Head of caudate nucleus (tissue), 42 donors: Measurements from ENCODE around the gene ARHGAP18.

Source experiments
- DNase-seq, 42 donors: peaks; one replicate each; pipeline versions ENCODE4 v3.0.0 to v3.0.0-alpha.2; 2020 to 2021; ENCODE audit warnings: mixed read lengths in 7 of 42
- intact Hi-C: fragments of 100-400 bp; cut with DNase I; formaldehyde crosslinking; loops from one replicate; pipeline ENCODE4 v1.15.0; 2022

The ARHGAP18 gene

DNA sequence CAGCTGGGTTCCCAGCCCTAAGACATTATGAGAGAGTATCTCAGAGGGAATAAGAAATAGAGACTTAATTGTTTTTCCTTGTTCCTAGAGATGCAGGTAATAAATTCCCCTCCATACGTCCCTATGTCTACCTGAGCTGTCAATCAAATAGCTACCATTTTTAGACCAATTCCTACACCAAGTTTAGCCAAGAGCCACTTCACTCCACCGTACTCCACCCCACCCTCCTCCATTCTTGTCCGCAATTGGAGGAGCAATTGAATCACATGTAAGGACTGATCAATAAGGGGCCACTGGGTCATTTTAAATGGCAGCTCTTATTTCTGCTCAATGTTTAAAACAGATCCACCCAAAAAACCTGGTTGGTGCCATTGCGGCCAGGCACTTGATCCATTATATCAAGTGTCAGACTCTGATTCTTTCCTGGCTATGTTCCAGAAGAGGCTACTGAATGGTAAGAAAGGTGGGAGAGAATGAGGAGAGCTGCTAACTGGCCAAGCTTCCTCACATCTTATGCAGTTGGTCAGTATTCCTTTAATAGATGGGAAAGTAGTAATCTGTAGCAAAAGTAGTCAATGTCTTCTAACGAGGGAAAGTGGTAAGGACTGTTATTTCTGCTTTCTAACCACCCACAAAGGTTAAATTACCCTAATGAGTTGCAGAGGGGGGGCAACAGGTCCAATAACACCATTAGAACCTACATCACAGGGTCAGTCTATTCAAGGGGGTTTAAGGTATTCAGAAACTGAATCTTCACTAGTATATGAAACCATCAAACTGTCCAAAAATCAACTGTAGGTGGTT, 34.1 kb downstream of the ARHGAP18 start:
- intact Hi-C loops = no loop called here
- DNase-seq = no peak

DNA sequence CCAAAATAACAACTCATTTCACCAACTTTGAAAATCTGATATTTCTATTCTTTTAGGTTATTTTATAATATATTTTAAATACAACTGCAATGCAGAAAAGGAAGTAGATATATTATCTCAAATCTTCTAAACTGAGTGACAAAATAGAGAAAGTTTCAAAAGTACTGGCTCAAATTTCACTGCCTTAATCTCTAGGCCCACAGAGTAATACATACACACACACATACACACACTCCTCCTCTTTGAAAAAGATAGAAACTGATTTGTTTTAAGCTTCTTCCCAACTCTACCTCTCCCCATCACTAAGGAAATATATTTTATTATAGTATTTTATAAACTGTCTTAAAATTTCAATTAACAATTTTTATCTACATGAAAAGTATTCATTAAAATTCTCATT, 36.2 kb downstream of the ARHGAP18 start:
- no peak for DNase-seq
- intact Hi-C loops = no loop called here

DNA sequence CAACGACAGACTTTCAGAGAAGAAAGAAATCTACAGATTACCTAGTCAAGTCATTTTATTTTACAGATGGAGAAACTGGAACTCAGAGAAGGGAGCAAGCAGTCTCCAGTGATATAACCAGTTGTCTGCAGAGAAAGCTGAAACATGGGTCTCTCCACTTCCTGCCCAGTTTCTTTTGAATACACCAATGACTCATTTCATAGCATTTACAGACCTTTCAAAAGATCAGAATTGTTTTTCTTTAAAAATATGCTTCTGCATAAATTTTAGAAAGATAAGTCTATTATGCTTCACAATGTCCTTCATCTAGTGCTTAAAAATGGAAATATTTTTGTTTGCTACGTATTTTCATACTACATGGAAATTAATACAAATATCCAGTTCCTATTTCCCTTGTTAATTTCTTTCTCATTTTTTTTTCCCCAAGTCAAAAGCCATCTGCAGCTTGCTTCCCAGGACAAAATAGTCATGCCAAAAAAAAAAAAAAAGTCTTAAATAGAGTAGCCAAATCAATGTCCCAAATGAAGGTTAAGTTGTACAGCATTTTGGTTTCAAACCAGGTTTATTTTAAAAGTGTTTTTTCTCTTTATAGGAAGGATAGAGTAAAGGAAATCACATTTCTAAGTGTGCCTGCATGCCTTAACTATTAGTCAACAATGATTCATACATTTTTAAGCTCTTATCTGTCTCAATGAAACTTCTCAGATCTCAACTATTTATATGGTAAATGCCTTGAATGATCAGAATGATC, 36.9 kb downstream of the ARHGAP18 start:
- intact Hi-C loops = no loop called here
- DNase-seq = no peak

DNA sequence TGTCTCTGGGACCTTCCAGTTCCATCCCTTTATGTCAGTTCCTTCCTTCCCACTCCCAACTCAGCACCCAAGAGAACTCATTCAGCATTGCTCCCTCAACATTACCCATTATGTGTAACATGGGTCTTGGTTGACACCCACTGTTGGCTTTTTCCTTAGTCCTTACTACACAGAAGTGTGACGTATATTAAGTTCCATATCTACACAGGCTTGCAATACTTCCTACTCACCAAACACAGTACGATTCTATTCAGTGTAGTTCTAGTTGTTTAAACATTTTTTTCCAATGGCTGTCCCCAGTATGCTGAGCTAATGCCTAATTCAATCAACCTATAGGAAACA, 37.7 kb downstream of the ARHGAP18 start:
- intact Hi-C loops = no loop called here
- no peak for DNase-seq

DNA sequence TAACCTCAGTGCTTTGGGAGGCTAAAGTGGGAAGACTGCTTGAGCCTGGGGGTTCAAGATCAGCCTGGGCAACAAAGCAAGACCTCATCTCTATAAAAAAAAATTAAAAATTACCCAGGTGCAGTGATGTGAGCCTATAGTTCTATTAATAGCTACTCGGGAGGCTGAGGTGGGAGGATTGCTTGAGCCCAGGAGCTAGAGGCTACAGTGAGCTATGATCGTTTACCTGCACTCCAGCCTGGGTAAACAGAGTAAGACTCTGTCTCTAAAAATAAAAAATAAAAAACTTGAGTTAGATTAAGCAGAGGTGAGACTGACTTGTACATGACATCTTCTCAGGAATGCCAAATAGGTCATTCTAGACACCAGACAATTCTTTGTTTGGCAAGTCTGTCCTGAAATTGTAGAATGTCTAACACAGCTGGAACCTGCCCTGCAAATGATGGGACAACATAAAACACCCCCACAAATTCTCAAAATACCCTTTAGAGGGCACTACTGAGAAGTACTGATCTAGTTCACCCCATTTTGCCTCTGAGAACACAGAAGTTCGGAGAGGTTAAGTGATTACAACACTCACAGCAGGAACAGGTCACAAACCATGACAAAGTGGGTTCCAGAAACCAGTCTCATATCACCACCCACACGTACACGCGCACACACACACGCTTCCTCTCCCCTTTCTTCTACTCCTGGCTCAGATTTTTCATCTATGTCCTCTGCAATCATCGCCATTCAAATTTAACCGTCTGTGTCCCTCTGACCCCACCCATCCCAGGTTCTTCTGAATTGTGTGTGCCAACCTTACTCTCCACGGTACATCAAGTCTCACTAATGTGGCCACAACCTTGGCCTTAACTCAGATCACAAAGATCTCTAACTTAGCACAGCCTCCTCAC, 38.3 kb downstream of the ARHGAP18 start:
- DNase-seq = no peak
- intact Hi-C loops = no loop called here

DNA sequence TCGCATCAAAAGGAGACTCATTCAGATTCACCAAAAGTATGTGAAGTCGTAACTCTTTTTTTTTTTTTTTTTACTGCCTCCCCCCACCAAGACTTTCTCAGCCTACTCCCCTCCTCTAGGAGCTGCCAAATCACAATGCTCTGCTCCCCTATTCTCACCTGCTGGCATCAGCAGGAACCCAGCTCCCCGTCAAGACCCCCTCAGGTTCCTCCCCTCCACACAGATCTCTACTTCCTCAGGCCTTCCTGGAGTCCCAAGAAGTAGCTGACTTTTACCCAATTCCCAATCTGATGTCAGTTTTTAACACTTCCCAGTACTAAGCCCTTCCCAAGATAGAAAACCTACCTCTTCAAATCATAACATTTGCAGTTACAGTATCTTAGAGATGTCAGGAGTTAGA, 39.3 kb downstream of the ARHGAP18 start:
- no peak for DNase-seq
- intact Hi-C loops = no loop called here

DNA sequence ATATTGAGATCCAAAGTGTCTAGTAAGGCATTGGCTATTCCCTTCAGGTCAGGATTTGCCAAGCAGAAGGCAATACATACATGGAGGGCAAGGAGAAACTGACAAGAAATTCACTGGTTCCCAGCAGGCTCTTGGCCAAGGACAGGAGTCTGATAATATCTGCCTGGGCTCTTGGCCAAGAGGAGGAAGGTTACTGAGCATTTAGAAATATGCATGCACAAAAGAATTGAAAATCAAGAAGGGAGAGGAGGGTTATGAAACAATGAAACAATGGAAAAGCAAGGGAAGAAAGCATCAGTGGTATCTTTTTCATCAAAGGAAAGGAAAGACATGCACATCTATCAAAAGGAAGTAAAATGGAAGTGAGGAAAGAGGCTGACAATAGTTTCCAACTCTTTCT, 42.4 kb downstream of the ARHGAP18 start:
- intact Hi-C loops = no loop called here
- no peak for DNase-seq

DNA sequence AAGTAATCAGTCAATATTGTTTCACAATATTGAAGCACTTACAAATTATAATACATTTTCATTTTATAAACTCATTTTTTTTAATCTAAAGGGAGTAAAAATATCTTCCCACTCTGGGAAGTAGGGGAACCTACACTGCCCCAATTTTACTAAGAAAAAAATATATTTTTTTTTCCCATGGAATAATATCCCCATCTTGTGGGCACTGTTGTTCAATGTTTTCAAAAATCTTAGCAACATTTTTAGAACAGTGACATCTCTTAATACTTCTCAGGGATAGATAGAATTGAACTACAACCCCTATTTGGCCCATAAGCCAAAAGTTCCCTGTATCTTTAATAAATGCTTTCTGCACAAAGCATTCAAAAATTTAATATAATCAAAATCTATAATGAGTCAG, 42.9 kb downstream of the ARHGAP18 start:
- intact Hi-C loops = no loop called here

DNA sequence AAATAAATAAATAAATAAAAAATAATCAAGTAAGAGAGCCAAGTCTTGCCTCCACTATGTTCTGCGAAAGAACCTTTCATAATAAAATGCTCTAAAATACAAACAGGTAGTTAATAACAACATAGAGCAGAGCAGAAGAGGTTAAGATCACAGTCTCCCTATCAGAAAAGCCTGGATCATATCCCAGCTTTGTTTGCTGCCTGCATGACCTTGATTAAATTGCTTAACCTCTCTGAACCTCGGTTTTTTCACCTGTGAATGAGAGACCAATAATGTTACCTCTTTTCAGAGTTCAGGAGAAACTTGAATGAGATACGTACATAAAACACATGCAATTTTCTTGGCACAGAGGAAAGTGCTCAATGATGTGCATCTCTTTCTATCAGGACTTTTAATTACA, 44.4 kb downstream of the ARHGAP18 start:
- DNase-seq = no peak
- intact Hi-C loops = no loop called here

More for the DNA sequence above, 42.9 kb downstream of the ARHGAP18 start:
- no peak for DNase-seq

DNA sequence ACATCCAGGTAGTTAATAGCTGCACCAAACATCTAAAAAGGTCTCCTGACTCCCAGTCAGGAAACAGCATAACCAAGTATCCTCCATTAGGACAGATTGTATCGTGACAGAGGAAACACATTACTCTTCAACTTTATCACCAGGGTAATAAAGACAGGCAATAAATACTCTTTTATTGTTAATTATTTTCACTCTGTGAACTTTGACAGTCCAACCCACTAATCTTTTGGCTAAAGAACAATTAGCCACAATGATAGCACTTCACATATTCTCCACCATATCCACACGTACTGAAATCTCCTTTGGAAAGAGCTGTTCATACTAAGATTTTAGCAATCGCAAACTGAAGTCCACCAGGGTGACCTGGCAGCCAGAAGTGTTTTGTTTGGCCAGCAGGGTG, 46.4 kb downstream of the ARHGAP18 start:
- no peak for DNase-seq
- intact Hi-C loops = no loop called here

DNA sequence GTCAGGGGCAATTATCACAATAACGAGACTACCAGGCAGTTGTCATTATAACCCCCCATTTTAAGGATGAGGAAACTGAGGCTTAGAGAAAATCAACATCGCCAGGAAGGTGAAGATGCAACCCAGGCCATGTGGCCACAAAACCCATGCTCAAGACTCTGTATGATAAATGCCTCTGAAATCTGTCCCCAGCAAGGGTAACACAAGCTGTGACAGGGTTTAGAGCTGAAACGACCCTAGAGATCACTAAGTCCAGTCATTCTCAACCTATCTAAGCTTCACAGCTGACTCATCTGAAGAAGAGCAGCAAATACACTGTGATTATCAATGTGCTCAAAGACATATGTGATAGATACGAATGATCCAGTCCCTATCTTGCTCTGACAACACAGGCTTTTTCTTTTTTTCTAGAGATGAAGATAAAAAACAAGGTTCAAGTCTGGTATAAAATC, 47.0 kb downstream of the ARHGAP18 start:
- intact Hi-C loops = no loop called here
- no peak for DNase-seq

DNA sequence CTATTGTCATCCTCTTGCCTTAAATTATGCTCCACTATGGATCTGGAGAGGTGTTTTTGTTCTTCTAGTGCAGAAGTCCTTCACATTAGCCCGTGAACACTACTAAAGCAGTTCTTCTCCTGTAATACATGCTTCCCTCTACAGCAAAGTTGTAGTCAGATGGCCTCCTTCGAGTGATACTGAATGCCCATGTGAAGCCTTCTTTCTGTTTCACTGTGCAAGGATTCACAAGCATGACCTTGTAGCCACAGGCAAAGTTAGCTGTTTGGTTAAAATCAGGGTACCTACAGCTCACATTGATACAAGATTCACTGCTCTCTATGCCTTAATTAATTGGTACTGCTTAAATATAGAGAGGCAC, 47.6 kb downstream of the ARHGAP18 start:
- DNase-seq = no peak
- intact Hi-C loops = no loop called here

DNA sequence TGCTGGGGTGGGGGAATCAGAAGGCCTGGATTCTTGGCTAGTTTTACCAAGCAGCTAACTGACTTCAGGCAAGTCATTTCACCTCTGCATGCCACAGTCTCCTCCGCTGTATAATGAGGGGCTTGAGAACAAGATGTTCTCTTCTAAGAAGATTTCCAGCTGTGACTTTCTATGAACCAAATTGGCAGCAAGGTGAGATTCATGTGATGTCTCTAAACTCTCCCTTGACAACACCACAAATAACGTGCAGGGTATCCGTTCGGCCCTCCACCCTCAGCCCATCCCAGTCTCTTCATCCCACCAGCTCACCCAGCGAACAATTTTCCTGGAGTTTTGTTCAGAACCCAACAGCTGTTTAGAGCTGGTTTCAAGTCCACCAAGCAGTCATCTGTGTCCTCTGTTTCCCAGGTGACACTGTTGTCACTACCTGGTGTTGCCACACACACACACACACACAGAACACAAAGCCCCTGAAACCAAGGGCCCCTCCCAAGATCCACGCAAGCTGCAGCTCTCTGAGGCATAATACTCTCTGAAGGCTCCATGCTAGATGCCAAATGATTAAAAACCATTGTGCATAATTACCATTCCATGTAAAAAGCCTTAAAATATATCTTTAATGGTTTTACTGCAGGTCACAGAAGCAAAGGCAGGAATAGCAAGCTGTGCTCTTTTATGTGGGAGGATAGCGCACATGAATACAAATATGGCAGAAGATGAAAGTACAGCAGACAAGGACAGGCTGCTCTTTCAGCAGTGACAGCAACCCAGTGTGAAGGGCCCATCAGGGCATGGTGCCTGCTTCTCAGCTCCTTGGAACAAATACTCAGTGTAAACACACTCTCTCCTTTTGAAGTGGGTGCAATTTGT, 48.2 kb downstream of the ARHGAP18 start:
- intact Hi-C loops = no loop called here
- peak in 5 of 42 donors; percentile 13 to 48 (median 33) for DNase-seq

DNA sequence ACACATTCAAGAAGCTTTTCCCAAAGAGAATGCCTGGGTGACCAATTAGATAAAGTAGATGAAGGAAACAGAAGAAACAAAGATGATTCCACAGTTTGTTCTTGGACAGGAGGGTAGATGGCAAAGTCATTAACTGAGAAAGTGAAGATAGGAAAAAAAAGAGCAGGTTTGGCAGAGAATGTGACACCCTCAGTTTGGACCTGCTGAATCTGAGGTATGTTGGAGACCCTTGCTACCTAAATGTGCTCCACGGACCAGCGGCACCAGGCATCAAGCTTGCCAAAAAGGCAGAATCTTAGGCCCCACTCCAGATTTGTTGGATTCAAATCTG, 49.7 kb downstream of the ARHGAP18 start:
- no peak for DNase-seq
- intact Hi-C loops = no loop called here

DNA sequence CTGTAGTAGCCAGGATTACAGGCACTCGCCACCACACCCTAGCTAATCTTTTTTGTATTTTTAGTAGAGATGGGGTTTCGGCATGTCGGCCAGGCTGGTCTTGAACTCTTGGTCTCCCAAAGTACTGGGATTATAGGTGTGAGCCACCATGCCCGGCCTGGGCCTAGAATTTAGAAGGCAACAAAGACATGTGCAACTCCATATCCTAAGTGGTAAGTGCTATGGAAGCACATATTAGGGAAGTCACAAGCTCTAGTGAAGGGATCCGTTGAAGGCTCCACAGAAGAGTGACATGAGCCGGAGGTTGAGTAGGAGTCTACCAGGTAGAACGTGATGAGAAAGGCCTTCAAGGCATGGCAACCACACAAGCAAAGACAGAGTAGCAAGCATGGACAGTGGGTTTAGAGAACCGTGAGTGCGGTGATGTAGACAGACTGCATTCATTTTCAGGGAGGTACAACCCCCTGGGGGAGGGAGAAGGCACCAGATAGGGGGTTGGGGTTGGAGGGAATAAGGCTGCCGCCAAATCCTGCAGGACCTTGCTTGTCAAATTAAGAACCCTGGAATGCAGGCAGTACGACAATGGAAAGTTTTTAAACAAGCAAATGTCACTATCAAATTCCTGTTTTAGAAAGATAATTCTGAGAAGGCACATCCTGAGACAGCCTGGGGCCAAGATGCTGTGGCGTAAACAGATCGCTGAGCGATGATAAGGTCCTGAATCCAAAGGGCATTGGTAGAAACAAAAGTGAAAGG, 50.2 kb downstream of the ARHGAP18 start:
- no peak for DNase-seq
- intact Hi-C loops = no loop called here

DNA sequence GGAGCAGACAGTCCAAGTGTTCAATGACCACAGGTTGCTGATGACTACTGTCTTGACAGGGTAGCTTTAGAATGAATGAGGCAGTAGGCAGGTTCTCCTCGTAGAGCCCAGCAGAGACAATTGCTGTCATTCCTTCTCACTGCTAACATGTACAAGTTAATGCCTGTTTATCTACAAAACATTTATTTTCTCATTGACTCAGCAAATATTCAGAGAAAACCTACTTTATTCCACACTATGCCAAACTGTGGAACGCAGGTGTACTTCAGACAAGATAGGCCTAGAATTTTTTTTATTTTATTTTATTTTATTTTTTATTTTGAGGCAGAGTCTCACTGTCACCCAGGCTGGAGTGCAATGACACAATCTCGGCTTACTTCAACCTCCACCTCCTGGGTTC, 50.8 kb downstream of the ARHGAP18 start:
- no peak for DNase-seq
- intact Hi-C loops = no loop called here

DNA sequence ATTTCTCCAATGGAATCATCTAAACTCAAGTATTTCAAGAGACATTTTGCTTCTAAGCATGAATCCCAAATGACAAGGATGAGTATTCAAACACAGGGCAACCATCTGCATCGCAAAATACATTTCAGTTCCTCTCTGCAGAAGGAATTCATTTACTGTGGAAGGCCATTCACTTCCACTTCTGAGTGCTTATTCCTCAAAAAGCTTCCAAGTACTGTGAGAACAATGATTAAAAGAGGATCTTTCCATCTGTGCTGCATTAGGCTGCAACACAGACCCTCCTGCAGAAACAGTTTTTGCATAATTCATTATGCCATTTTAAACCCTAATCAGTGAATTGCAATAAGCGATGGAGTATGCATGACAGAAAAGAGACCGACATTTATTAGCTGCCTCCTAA, 52.5 kb downstream of the ARHGAP18 start:
- intact Hi-C loops = no loop called here
- no peak for DNase-seq

DNA sequence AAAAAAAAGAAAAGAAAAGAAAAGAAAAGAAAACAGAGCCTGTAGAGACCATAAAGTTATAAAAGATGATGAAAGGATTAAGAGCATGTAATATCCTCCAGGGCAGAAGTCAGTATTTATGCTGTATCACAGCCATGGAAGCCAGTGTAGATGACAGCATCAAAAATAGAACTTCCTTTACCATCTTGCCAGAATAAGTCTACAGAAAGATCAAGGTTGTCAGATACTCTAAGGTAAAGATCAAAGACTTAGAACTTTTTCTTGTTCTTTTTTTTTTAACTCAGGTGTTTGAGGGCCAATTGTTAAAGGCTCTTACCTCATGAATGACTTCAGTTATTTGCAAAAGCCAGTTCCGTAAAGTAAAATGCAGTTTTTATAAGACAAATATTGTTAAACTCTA, 54.6 kb downstream of the ARHGAP18 start:
- intact Hi-C loops = no loop called here
- no peak for DNase-seq
